HL-60 (cell line): ENCODE measurements around the gene GFRA1.

ENCODE experiments used
- DNase-seq, 2 experiments: peaks; one replicate each; pipeline ENCODE4 v3.0.0-alpha.2; 2010 to 2020; ENCODE audit warnings: low read depth in 1 of 2, low spot score in 1 of 2
- H3K27ac ChIP-seq: fragments of 250-450 bp; sonication (Bioruptor Pico); replicated peaks from 2 replicates; pipeline ENCODE4 v1.5.1; 2020; ENCODE audit warnings: mild to moderate bottlenecking, moderate library complexity
- H3K27me3 ChIP-seq: fragments of 250-450 bp; sonication (Bioruptor Pico); 2 replicates; pipeline ENCODE4 v1.5.1; 2021; ENCODE audit warnings: mild to moderate bottlenecking, moderate library complexity; ENCODE audit not compliant: insufficient read depth, poor library complexity, severe bottlenecking
- H3K4me3 ChIP-seq: replicated peaks from 2 replicates; pipeline ENCODE4 v1.5.1; 2011; ENCODE audit warnings: mild to moderate bottlenecking, control low read depth, low read length; ENCODE audit not compliant: insufficient read depth
- GABPA ChIP-seq: IDR thresholded peaks from 2 replicates; pipeline ENCODE4 v1.6.1; 2012; ENCODE audit warnings: low read depth
- POLR2AphosphoS5 ChIP-seq: IDR thresholded peaks from 2 replicates; pipeline ENCODE4 v1.6.1; 2012; ENCODE audit warnings: low read depth
- SPI1 ChIP-seq: IDR thresholded peaks from 2 replicates; pipeline ENCODE4 v1.6.1; 2012; ENCODE audit warnings: low read depth, mild to moderate bottlenecking, borderline replicate concordance
- TF ChIP-seq, protein P1 (sequence below): IDR thresholded peaks from 2 replicates; pipeline ENCODE4 v1.6.1; 2012; ENCODE audit warnings: low read depth; ENCODE audit not compliant: insufficient replicate concordance
- TF ChIP-seq, protein P2 (sequence below): IDR thresholded peaks from one replicate; pipeline ENCODE4 v1.5.1; 2011; ENCODE audit warnings: low read length, control low read depth, inconsistent platforms; ENCODE audit not compliant: insufficient read depth

Gene GFRA1

DNA sequence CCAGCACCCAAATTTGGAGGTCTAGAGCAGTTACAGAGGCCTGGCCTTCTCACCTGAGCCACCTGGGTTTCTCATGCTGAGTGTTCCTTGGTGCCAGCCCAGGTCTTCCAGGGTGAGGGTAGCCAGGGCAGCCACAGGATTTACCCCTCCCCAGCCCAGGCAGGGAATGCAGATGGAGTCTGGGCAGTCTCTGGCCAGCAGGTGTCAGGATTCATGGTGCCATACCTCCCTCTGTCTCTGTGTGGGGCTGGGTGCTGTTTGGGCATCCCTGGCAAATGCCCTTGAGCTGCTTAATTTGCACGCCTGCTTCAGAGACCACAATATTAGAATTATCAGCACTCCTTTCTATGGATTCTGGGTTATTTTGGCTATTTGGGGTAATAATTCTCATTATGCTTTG, 246.7 kb downstream of the GFRA1 start:
- DNase-seq, result no peak
- H3K4me3 ChIP-seq, result no peak overlapping the region
- H3K27ac ChIP-seq, result no peak overlapping the region
- H3K27me3 ChIP-seq, result no peaks in the 10 kb centered on the region
- TF ChIP-seq, protein P1, sequence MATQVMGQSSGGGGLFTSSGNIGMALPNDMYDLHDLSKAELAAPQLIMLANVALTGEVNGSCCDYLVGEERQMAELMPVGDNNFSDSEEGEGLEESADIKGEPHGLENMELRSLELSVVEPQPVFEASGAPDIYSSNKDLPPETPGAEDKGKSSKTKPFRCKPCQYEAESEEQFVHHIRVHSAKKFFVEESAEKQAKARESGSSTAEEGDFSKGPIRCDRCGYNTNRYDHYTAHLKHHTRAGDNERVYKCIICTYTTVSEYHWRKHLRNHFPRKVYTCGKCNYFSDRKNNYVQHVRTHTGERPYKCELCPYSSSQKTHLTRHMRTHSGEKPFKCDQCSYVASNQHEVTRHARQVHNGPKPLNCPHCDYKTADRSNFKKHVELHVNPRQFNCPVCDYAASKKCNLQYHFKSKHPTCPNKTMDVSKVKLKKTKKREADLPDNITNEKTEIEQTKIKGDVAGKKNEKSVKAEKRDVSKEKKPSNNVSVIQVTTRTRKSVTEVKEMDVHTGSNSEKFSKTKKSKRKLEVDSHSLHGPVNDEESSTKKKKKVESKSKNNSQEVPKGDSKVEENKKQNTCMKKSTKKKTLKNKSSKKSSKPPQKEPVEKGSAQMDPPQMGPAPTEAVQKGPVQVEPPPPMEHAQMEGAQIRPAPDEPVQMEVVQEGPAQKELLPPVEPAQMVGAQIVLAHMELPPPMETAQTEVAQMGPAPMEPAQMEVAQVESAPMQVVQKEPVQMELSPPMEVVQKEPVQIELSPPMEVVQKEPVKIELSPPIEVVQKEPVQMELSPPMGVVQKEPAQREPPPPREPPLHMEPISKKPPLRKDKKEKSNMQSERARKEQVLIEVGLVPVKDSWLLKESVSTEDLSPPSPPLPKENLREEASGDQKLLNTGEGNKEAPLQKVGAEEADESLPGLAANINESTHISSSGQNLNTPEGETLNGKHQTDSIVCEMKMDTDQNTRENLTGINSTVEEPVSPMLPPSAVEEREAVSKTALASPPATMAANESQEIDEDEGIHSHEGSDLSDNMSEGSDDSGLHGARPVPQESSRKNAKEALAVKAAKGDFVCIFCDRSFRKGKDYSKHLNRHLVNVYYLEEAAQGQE, result no peak
- TF ChIP-seq SPI1, result no peak
- no peak for TF ChIP-seq POLR2AphosphoS5
- TF ChIP-seq GABPA, result no peak
- TF ChIP-seq, protein P2, sequence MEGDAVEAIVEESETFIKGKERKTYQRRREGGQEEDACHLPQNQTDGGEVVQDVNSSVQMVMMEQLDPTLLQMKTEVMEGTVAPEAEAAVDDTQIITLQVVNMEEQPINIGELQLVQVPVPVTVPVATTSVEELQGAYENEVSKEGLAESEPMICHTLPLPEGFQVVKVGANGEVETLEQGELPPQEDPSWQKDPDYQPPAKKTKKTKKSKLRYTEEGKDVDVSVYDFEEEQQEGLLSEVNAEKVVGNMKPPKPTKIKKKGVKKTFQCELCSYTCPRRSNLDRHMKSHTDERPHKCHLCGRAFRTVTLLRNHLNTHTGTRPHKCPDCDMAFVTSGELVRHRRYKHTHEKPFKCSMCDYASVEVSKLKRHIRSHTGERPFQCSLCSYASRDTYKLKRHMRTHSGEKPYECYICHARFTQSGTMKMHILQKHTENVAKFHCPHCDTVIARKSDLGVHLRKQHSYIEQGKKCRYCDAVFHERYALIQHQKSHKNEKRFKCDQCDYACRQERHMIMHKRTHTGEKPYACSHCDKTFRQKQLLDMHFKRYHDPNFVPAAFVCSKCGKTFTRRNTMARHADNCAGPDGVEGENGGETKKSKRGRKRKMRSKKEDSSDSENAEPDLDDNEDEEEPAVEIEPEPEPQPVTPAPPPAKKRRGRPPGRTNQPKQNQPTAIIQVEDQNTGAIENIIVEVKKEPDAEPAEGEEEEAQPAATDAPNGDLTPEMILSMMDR, result no peak

DNA sequence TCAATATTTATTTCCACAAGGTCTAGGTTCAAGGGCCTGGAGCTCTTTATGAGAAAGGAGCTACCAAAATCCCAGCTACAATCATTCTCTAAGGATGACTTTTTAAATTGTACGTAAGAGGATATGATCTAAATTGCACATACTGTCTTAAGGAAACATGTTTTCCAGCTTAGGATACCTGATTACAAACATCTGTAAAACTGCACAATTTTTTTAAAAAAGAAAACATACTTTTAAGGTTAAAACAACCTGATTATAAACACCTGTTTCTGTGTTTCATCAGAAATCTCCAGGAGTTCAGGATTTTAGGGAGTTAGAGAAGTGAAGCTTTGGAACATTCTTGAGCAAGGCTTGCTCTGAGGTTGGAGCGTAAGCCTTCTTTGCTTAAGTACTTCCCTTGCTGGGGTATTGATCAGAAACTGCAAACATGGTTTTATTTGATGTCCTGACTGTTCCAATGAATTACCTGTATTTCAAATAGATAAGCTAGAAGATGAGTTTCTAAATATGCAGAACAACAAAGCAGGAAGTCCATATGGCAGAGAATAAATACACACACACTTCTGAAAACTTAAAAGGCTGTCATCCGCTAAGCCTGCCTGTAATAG, 248.6 kb downstream of the GFRA1 start:
- TF ChIP-seq, protein P2, result no peak
- TF ChIP-seq GABPA (no peak), SPI1 (no peak), POLR2AphosphoS5 (no peak)
- TF ChIP-seq, protein P1, result no peak
- no peak overlapping the region for H3K27ac ChIP-seq
- no peak overlapping the region for H3K4me3 ChIP-seq
- no peak for DNase-seq
- no peaks in the 10 kb centered on the region for H3K27me3 ChIP-seq

DNA sequence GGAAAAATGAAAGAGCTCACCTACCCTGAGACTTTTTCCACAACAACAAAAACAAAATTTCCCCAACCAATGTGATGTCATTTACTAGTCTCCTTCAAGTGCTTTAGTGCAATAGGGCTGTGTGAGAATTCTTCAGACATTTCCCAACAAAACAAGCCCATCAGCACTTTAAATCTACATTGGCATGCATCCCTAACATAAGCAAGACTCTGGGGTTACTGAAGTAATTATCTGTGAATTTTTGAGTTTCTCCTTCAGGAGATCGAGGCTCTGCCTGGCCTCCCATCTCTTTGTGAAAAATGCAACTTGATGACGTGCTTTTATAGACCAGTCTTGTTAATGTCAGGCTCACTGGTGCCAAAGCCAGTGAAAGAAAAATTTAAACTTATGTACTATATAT, 255.6 kb downstream of the GFRA1 start:
- TF ChIP-seq, protein P1, result no peak
- TF ChIP-seq, protein P2, result no peak
- TF ChIP-seq POLR2AphosphoS5, result no peak
- no peak for TF ChIP-seq GABPA
- no peak for TF ChIP-seq SPI1
- no peak overlapping the region for H3K4me3 ChIP-seq
- no peaks in the 10 kb centered on the region for H3K27me3 ChIP-seq
- DNase-seq, result no peak
- H3K27ac ChIP-seq, result no peak overlapping the region
